Measurements from ENCODE around the gene MEOX2. TPM values are rescaled to one million over a fixed set of nuclear protein-coding genes. Genes with fewer than 3 reads are reported as not detected.

Gene MEOX2
- total RNA-seq, 6 experiments from 2014 or later: not detected

DNA sequence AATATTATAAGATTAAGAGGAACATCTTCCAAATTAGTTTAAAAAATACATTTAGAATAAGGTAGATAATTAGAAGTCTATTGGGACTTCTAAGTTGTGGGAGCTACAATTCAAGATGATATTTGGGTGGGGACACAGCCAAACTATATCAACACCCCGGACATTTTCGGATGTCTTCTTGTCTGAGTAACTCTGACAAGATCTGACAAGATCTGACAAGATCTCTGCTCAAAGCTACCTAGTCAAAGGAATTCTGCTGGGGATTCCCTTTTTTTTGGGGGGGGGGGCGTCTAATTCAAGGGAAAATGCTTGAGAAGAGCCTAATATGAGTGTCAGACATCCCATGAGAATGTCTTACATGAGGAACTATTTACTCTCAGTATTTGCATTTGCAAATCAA is 119.4 kb downstream of the MEOX2 start:
- H3K4me3 Mint-ChIP-seq: no peak overlapping the region
- H3K27me3 Mint-ChIP-seq (ENCODE audit: insufficient read depth): peaks cover 2% of the 10 kb centered on the region; the same call in 1 of the 2 replicates
- peaks cover 13% of the 10 kb centered on the region for H3K4me1 Mint-ChIP-seq (ENCODE audit: low read depth)
- no peaks in the 10 kb centered on the region for H3K9me3 Mint-ChIP-seq
- TF ChIP-seq, protein P1, sequence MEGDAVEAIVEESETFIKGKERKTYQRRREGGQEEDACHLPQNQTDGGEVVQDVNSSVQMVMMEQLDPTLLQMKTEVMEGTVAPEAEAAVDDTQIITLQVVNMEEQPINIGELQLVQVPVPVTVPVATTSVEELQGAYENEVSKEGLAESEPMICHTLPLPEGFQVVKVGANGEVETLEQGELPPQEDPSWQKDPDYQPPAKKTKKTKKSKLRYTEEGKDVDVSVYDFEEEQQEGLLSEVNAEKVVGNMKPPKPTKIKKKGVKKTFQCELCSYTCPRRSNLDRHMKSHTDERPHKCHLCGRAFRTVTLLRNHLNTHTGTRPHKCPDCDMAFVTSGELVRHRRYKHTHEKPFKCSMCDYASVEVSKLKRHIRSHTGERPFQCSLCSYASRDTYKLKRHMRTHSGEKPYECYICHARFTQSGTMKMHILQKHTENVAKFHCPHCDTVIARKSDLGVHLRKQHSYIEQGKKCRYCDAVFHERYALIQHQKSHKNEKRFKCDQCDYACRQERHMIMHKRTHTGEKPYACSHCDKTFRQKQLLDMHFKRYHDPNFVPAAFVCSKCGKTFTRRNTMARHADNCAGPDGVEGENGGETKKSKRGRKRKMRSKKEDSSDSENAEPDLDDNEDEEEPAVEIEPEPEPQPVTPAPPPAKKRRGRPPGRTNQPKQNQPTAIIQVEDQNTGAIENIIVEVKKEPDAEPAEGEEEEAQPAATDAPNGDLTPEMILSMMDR (IDR thresholded peaks at IDR 0.05): no peak
- no peak overlapping the region for H3K27ac Mint-ChIP-seq
- no peak for DNase-seq
- H3K36me3 Mint-ChIP-seq (ENCODE audit: low read depth): no peaks in the 10 kb centered on the region

DNA sequence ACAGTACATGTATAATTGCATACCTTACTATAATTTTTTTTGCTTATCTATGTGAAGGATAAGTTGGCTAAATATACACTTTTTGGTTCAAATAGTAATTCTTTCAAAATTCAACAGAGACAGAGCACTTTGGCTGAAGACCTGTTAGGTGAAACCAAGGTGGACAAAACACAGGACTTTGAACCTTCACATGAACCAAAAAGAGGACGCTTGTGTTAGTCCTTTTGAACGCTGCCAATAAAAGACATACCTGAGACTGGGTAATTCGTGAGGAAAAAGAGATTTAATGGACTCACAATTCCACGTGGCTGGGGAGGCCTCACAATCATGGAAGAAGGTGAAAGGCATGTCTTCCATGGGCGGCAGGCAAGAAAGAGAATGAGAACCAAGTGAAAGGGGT is 120.0 kb downstream of the MEOX2 start:
- Mint-ChIP-seq H3K36me3 (ENCODE audit: low read depth) (no peaks in the 10 kb centered on the region), H3K27ac (no peak overlapping the region), H3K27me3 (ENCODE audit: insufficient read depth) (peaks cover 2% of the 10 kb centered on the region; the same call in 1 of the 2 replicates), H3K4me3 (no peak overlapping the region), H3K4me1 (ENCODE audit: low read depth) (peaks cover 15% of the 10 kb centered on the region), H3K9me3 (no peaks in the 10 kb centered on the region)
- TF ChIP-seq, protein P1 (IDR thresholded peaks at IDR 0.05): no peak
- no peak for DNase-seq

DNA sequence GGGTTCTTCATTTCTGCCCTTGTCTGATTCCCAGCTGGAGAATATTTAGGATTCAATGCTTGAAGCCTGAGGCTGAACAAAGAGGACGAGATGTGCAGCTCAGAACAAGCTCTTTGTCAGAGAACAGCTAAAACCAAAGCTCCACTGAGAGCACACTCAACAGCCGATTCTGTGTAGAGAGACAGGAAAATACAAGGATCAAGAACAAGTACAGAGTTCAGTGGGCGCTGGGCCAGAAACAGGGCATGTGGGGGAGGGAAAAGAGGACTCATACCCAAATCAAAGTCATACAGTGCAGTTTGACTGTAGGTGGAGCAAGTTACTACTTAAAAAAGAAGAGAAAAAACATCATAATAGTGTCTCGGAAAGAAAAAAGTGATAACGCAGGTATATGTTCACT is 124.6 kb downstream of the MEOX2 start, which contains the start of gene AGMO:
Gene AGMO (minus strand): TSS at position 181 of the 400 bp plus-strand sequence.
- H3K36me3 Mint-ChIP-seq (ENCODE audit: low read depth): no peaks in the 10 kb centered on the region
- TF ChIP-seq, protein P1 (IDR thresholded peaks at IDR 0.05): no peak; the same call in 1 of the 2 replicates
- H3K4me3 Mint-ChIP-seq: peak within 1 kb of the TSS; percentile 83
- DNase-seq: no peak
- no peaks in the 10 kb centered on the region for H3K9me3 Mint-ChIP-seq
- H3K27ac Mint-ChIP-seq: peak within 1 kb of the TSS; percentile 49
- H3K4me1 Mint-ChIP-seq (ENCODE audit: low read depth): peaks cover 41% of the 10 kb centered on the region
- peaks cover 2% of the 10 kb centered on the region; the same call in 1 of the 2 replicates for H3K27me3 Mint-ChIP-seq (ENCODE audit: insufficient read depth)

Other genes with a start within 250 kb of the MEOX2 start
- gene AGMO, start 124.7 kb downstream of the MEOX2 start, total RNA-seq (2021; fragmentation: NEBNext Ultra II Directional; extraction: Animal tissue kit (Norgen Biotek cat#: 25700)): under 1 TPM in 2 of 6 experiments, not detected in 4; 0.07 to 0.09 TPM

All from HFFc6 (cell line).